Fibroblast of skin of left quadriceps (primary cell): Measurements from ENCODE around the gene TEKT1.
"Not testable (repeated sequence)": the region's sequence is repeated elsewhere in the genome, so short reads cannot be mapped to it uniquely, and the experiment has no call there.

Experiments
- DNase-seq, 2 experiments: peaks; one replicate each; pipeline ENCODE4 v3.0.0-alpha.2; 2013; ENCODE audit warnings: low read depth in 2 of 2

The TEKT1 gene

GRCh38 chr17:6816368-6816767 is 15.2 kb downstream of the TEKT1 start:
- DNase-seq, result not testable (repeated sequence)

GRCh38 chr17:6815775-6816174 is 15.8 kb downstream of the TEKT1 start:
- DNase-seq, result no peak

DNA sequence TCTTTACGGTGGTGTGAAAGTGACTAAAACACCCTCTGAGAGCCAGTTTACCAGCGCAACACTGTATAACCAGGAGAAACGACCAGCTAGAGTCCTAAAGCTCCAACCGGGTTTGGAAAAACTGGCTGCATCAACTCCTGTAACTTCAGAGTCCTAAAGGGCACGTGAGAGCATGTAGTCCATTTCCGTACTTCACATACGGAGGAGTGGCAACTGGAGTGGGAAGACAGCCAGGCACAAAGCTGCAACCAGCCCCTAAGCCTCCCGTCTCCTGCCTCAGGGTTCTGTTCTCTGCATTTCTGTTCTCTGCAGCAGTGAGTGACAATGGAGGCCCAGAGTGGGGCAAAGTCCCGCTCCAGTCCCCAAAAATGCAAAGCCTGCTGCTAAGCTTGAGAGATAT is 19.2 kb downstream of the TEKT1 start:
- no peak for DNase-seq

DNA sequence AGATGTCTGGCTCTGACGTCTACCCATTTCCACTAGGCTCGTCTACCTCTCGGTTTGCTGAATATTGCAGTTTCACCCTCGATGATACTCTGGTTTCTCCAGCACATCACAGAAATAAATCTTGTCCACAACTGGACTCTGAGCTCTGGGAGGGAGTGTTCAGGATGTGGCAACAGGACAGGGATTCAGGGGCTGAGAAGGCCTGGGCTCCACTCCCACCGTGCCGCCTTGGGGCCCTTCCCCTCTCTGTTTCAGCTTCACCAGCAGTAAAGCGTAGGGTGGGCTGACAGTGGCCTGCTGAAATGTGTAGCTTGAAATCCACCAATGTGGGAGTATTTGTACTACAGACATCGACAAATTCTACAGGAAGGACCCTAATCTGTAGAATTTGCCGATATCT is 20.0 kb downstream of the TEKT1 start:
- DNase-seq, result no peak

- no peak for DNase-seq
Observed at GRCh38 chr17:6800422-6801027, 31.0 kb downstream of the TEKT1 start.

DNA sequence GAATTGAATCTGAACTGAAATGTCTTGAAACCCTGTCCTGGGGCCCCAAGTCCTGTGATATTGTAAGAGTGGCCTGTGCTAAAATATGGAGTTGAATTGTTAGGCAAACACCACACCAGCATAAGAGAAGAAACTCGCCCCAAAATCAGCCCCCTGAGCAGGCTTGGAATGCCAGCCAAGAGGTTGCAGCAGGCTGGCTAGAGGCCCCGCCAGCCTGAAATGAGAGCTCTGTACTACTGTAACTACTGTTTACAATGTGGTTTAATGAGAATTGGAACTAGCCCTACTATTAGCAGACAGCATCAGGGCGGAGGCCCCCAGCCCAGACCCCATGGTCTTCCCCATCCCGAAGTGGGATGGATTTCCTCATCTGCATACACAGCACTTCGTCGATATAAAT is 31.8 kb downstream of the TEKT1 start:
- no peak for DNase-seq

GRCh38 chr17:6797718-6798351 is 33.7 kb downstream of the TEKT1 start:
- DNase-seq, result peak; percentile 14

DNA sequence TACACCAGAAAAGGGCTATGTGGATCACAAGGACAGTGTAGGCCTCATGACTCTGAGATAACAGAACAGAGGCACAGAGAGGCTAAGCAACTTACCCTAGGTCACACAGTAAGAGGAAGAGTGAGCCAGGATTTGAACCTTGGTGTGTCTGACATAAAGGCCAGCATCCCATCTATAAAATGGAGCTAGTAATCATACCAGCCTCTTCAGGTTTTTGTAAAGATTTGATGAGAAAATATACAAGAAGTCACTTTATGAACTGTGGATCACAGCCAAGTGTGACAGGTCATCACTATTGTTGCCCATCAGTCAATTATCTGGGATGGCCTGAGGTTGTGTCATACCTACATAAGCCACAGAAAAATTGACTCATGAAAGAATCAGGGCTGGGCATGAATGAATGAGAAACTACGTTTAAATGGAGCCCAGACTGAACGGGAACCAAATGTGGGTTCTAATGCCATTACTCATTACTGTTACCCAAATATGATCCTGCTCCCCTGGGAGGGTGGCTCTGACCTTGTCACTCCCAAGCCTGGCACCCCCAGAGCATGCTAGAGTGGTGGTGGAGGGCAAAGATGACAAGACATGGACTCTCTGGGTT is 34.5 kb downstream of the TEKT1 start:
- no peak for DNase-seq

DNA sequence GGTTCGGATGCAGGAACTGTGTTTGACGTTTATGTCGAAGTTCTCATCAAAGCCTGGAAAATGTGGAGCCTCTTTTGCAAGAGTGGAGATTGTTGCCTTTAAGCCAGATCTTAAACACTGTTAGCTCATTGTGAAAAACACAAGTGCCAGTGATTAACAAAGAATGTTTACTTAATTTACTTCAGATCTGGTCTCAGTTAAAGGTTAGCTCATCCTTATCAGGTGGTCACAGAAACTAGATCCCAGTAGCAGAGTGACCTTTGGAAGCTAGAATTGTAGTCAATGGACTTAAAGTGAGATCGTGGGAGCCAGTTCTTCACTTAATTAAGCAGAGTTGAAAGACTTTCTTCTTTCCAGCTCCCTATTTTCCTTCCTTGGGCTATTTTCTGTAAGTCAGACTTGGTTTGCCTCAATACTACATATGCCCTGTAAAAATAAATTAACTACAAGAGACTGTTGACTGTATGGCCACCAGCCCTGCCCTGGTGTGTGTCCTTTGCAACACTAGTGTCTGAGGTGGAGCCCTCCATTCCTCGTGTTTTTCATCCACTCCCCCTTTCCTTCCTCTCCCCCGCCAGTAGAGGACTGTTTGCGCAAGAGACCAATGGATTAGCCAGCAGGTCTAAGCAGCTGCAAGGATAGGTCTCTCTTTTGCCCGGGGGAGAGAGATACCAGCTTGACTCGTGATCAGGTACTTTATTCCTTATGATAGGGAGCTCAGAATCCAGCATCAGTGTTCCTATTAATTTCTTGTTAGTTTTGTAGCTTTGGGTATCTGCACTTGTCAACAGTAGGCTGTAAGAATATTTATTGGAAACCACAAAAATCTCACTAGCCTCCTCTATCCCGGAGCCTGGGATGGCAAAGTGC is 35.3 kb downstream of the TEKT1 start:
- DNase-seq, result no peak

DNA sequence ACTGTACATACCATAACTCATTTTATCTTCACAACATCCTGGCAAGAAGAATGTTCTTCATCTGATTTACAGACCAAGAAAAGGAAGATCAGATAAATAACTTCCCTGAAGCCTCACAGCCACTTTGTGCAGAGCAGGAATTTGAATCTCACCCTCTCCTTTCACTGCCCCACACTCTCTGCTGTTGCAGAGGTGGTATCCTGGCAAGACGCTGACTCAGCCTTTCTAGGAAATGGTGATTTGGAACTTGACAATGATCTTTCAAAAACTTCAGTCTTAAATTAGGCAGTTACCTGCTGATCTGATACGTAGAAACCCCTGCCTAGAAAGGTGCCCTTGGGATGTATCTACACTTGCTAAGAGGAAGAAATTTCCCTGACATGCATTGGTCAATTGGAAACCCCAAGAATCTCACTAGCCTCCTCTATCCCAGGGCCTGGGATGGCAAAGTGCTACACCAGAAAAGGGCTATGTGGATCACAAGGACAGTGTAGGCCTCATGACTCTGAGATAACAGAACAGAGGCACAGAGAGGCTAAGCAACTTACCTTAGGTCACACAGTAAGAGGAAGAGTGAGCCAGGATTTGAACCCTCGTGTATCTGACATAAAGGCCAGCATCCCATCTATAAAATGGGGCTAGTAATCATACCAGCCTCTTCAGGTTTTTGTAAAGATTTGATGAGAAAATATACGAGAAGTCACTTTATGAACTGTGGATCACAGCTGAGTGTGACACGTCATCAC is 37.6 kb downstream of the TEKT1 start:
- no peak for DNase-seq

- no peak for DNase-seq
Observed at GRCh38 chr17:6789146-6789545, 42.4 kb downstream of the TEKT1 start.

DNA sequence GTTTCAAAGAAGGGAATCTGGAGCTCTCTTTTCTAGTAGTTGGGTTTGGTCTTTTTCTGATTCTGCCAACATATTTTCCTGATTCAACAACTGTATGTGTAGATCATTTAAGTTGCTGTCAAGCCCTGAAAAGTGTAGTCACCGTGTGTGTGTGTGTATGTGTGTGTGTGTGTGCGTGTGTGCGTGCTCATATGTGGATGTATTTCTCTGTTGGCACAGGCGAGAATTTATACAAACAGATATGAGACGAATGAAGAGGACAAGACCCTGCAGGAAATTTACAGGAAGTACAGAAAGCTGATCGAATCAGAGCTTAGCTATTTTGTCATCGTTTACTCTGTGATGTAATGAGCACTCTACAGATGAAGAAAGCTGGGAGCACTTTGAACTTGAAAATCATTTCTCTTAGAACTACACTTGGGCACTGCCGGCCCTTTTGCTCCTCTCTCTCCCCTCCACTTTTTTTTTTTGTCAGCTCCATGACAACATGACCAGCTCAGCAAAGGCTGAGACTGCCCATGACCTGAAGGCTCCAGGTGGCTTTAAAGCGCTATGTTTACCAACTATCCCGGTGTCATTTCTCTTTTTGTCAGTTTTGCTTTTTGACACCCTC is 44.3 kb downstream of the TEKT1 start:
- no peak for DNase-seq

DNA sequence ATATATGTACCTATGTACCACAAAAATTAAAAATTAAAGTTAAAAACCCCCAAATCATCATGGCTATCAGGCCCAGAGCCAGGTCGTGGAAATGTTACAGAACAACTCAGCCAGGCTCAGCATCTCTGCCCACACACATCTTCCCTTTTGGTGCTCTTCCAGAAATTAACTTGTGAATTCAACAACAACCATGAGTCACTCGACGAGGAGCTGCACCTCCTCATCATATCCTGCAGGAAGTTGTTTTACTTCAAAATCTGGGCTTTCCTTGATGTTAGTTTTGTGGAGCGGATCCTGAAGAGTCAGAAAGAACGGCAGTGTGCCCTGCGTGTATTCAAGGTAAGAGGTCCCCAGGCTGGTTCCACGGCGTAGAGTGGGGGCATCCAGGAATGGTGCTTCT is 44.9 kb downstream of the TEKT1 start:
- peak; percentile 25 to 27 for DNase-seq

- no peak for DNase-seq
Observed at GRCh38 chr17:6782244-6782643, 49.3 kb downstream of the TEKT1 start.

- no peak for DNase-seq
Observed at GRCh38 chr17:6780886-6781285, 50.6 kb downstream of the TEKT1 start.

GRCh38 chr17:6780001-6780400 is 51.5 kb downstream of the TEKT1 start:
- DNase-seq, result no peak

DNA sequence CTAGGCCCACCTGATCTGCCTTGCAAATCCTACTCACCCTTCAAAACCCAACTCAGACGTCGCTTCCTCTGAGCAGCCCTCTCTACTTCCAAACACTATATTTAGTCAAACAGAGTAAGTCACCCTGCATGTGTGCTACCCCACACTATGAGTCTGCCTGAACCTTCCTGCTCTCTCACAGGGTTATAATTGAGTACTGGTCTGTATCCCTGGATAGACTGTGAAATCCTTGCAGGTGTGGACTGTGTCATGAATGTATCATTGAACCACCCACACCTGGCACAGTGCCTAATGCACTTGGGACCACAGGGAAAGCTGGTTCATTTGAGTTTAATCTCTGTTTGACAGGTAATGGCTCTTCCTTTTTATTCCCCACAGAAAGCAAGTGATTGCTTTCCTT is 52.1 kb downstream of the TEKT1 start:
- no peak for DNase-seq

DNA sequence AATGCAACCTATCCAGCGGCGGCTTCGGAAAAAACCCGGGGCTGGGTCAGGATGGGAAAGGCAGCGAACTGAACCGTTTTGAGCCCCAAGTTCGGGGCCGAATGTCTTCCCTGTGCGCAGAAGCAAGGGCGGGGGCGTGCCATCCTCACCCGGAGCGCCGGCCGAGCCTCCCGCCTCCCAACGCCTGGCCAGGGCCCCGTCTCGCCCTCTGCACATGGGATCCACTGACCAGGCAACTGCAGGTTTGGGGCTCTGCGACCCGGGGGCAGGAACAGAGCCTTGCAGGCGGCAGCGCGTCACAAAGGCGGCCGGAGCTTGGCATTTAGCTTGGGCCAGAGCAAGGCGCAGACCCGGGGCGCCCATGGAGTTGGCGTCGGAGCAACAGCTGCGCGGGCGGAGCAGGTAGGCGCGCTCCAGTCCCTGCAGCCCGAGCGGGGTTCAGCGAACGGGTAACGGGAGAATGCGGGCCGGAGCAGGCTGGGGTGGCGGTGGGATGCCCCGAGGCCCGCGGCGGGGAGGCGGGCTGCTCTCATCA is 55.6 kb downstream of the TEKT1 start, which contains the start of gene FBXO39:
Gene FBXO39 (plus strand): TSS at position 345 of the 535 bp plus-strand sequence. CDS start 3,654 bp downstream, outside the sequence.
- DNase-seq, result no peak

GRCh38 chr17:6774906-6775305 is 56.6 kb downstream of the TEKT1 start:
- DNase-seq, result not testable (repeated sequence)

GRCh38 chr17:6772016-6772415 is 59.5 kb downstream of the TEKT1 start:
- no peak for DNase-seq

DNA sequence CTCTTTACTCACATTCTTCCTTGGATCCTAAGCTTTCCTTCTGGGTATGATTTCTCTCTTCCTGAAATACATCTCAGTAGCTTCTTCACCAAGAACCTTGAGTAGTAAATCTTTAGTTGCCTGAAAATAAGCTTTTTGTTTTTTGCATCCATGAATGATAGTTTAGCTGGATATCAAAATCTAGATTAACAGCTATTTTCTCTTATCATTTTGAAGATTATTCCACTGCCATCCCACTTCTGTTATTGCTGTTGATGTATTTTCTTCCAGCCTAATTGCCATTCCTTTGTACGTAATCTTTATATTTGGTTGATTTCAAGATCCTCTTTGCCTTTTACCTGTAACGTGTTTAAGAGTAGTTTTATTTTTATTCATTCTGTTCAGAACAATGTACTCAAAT is 63.1 kb downstream of the TEKT1 start:
- no peak for DNase-seq
